Fibroblast of lung (primary cell): ENCODE results near the gene PDE2A.

Source experiments
- CTCF ChIP-seq, 2 donors: IDR thresholded peaks in 1 of 2; conservative IDR thresholded peaks in 1 of 2; 1 replicate in 1 of 2; 2 replicates in 1 of 2; pipeline ENCODE4 v1.5.1; 2011 to 2012; ENCODE audit warnings: low read length in 2 of 2, control low read depth in 1 of 2, inconsistent platforms in 1 of 2, low read depth in 1 of 2, mild to moderate bottlenecking in 1 of 2
- EZH2 ChIP-seq: IDR thresholded peaks from 2 replicates; pipeline ENCODE4 v1.5.1; 2012; ENCODE audit warnings: low read length, control low read depth, mild to moderate bottlenecking; ENCODE audit errors: missing control alignments

GRCh38 chr11:72721276-72721675 lies 47.1 kb upstream of the PDE2A start:
- TF ChIP-seq CTCF (conservative IDR thresholded peaks at IDR 0.05 in 1 of 2, IDR thresholded peaks at IDR 0.05 in 1 of 2; ENCODE audit: low read depth in 1 of 2, low read length in 2 of 2) (no peak), EZH2 (no peak)
